Stimulated activated CD8-positive, alpha-beta memory T cell treated with anti-CD3 and anti-CD28 coated beads, Interleukin-2, amount 100 ng/mL, for 48 hours (primary cell): ENCODE results near the gene RIT2.
"Not testable (repeated sequence)": the region's sequence is repeated elsewhere in the genome, so short reads cannot be mapped to it uniquely, and the experiment has no call there.

ENCODE experiments used
- DNase-seq, 2 donors: peaks; one replicate each; pipeline ENCODE4 v3.0.0-alpha.2; 2020; ENCODE audit warnings: low read depth in 2 of 2

RIT2 gene

GRCh38 chr18:42760290-42760689, 355.2 kb downstream of the RIT2 start:
- DNase-seq: no peak

GRCh38 chr18:42758852-42759251, 356.6 kb downstream of the RIT2 start:
- DNase-seq: no peak

GRCh38 chr18:42756214-42756613, 359.3 kb downstream of the RIT2 start:
- DNase-seq: no peak

GRCh38 chr18:42752916-42753315, 362.6 kb downstream of the RIT2 start:
- no peak for DNase-seq

GRCh38 chr18:42746794-42747193, 368.7 kb downstream of the RIT2 start:
- DNase-seq: no peak

GRCh38 chr18:42745931-42746330, 369.6 kb downstream of the RIT2 start:
- DNase-seq: no peak

- DNase-seq: no peak
Measured at GRCh38 chr18:42745171-42745570, 370.3 kb downstream of the RIT2 start.

GRCh38 chr18:42743373-42744138, 371.9 kb downstream of the RIT2 start:
- no peak for DNase-seq

GRCh38 chr18:42742969-42743368, 372.5 kb downstream of the RIT2 start:
- no peak for DNase-seq

- DNase-seq: no peak
Measured at GRCh38 chr18:42742474-42742873, 373.0 kb downstream of the RIT2 start.

- DNase-seq: not testable (repeated sequence)
Measured at GRCh38 chr18:42741805-42742347, 373.6 kb downstream of the RIT2 start.

GRCh38 chr18:42741299-42741698, 374.2 kb downstream of the RIT2 start:
- DNase-seq: not testable (repeated sequence)

- DNase-seq: no peak
Measured at GRCh38 chr18:42736074-42736473, 379.4 kb downstream of the RIT2 start.

- no peak for DNase-seq
Measured at GRCh38 chr18:42734520-42734919, 381.0 kb downstream of the RIT2 start.

GRCh38 chr18:42730272-42730671, 385.2 kb downstream of the RIT2 start:
- no peak for DNase-seq

GRCh38 chr18:42719221-42719620, 396.3 kb downstream of the RIT2 start:
- no peak for DNase-seq

- DNase-seq: no peak
Measured at GRCh38 chr18:42712065-42712464, 403.4 kb downstream of the RIT2 start.

- DNase-seq: no peak
Measured at GRCh38 chr18:42707080-42707479, 408.4 kb downstream of the RIT2 start.

GRCh38 chr18:42706618-42707017, 408.9 kb downstream of the RIT2 start:
- DNase-seq: no peak

GRCh38 chr18:42706029-42706608, 409.4 kb downstream of the RIT2 start:
- DNase-seq: no peak
